ENCODE data around the gene CXCL11. TPM values are rescaled to one million over a fixed set of nuclear protein-coding genes. Genes with fewer than 3 reads are reported as not detected.
A peak's percentile ranks its signal among the peaks of the same experiment; 100 is the strongest.

Gene CXCL11
- total RNA-seq, 1 donor from 2014 or later = not detected

GRCh38 chr4:75992462-75992861 is 43.4 kb downstream of the CXCL11 start:
- Mint-ChIP-seq H3K9me3 (ENCODE audit: low read depth) (peaks cover 4% of the 10 kb centered on the region), H3K36me3 (ENCODE audit: low read depth) (peaks cover 1% of the 10 kb centered on the region), H3K27ac (ENCODE audit: unreplicated experiment) (no peak overlapping the region), H3K4me3 (ENCODE audit: unreplicated experiment) (no peak overlapping the region), H3K4me1 (ENCODE audit: low read depth) (peaks cover 25% of the 10 kb centered on the region), H3K27me3 (ENCODE audit: low read depth) (peaks cover 10% of the 10 kb centered on the region)
- no peak for DNase-seq (ENCODE audit: low spot score)
- TF ChIP-seq, protein P1, sequence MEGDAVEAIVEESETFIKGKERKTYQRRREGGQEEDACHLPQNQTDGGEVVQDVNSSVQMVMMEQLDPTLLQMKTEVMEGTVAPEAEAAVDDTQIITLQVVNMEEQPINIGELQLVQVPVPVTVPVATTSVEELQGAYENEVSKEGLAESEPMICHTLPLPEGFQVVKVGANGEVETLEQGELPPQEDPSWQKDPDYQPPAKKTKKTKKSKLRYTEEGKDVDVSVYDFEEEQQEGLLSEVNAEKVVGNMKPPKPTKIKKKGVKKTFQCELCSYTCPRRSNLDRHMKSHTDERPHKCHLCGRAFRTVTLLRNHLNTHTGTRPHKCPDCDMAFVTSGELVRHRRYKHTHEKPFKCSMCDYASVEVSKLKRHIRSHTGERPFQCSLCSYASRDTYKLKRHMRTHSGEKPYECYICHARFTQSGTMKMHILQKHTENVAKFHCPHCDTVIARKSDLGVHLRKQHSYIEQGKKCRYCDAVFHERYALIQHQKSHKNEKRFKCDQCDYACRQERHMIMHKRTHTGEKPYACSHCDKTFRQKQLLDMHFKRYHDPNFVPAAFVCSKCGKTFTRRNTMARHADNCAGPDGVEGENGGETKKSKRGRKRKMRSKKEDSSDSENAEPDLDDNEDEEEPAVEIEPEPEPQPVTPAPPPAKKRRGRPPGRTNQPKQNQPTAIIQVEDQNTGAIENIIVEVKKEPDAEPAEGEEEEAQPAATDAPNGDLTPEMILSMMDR (IDR thresholded peaks at IDR 0.05) = no peak

GRCh38 chr4:75989846-75990528 is 45.9 kb downstream of the CXCL11 start:
- DNase-seq (ENCODE audit: low spot score) = no peak
- Mint-ChIP-seq H3K4me3 (ENCODE audit: unreplicated experiment) (peak overlapping the region; percentile 90), H3K27ac (ENCODE audit: unreplicated experiment) (peak overlapping the region; percentile 88), H3K4me1 (ENCODE audit: low read depth) (peaks cover 30% of the 10 kb centered on the region), H3K27me3 (ENCODE audit: low read depth) (peaks cover 8% of the 10 kb centered on the region), H3K9me3 (ENCODE audit: low read depth) (peaks cover 4% of the 10 kb centered on the region), H3K36me3 (ENCODE audit: low read depth) (peaks cover 1% of the 10 kb centered on the region)
- TF ChIP-seq, protein P1 (IDR thresholded peaks at IDR 0.05) = no peak

GRCh38 chr4:75985116-75985515 is 50.8 kb downstream of the CXCL11 start:
- H3K4me1 Mint-ChIP-seq (ENCODE audit: low read depth) = peaks cover 26% of the 10 kb centered on the region
- H3K4me3 Mint-ChIP-seq (ENCODE audit: unreplicated experiment) = no peak overlapping the region
- H3K36me3 Mint-ChIP-seq (ENCODE audit: low read depth) = peaks cover 9% of the 10 kb centered on the region
- peaks cover 4% of the 10 kb centered on the region for H3K9me3 Mint-ChIP-seq (ENCODE audit: low read depth)
- no peak for DNase-seq (ENCODE audit: low spot score)
- TF ChIP-seq, protein P1 (IDR thresholded peaks at IDR 0.05) = no peak
- H3K27ac Mint-ChIP-seq (ENCODE audit: unreplicated experiment) = no peak overlapping the region
- no peaks in the 10 kb centered on the region for H3K27me3 Mint-ChIP-seq (ENCODE audit: low read depth)

Other genes with a start within 250 kb of the CXCL11 start
- not detected in 3 replicates for gene PPEF2, start 133.6 kb downstream of the CXCL11 start, total RNA-seq
- gene NAAA, start 95.1 kb downstream of the CXCL11 start, total RNA-seq = 18.3 to 19.2 TPM (median 18.6 TPM) in 3 replicates
- 37.2 to 39.5 TPM (median 38.9 TPM) in 3 replicates for gene SDAD1, start 45.1 kb downstream of the CXCL11 start, total RNA-seq
- not detected in 3 replicates for gene CXCL9, start 28.6 kb downstream of the CXCL11 start, total RNA-seq
- not detected in 3 replicates for gene CXCL10, start 12.6 kb downstream of the CXCL11 start, total RNA-seq
- gene ART3, start 38.6 kb upstream of the CXCL11 start, total RNA-seq = 0.40 to 0.41 TPM in 2 of 3 replicates, not detected in the other
- gene NUP54, start 112.3 kb upstream of the CXCL11 start, total RNA-seq = 26.1 to 41.5 TPM (median 27.3 TPM) in 3 replicates
- 145 to 165 TPM (median 155 TPM) in 3 replicates for gene SCARB2, start 177.8 kb upstream of the CXCL11 start, total RNA-seq
- 0.73 to 1.2 TPM (median 0.92 TPM) in 3 replicates for gene FAM47E, start 215.7 kb upstream of the CXCL11 start, total RNA-seq

All from chondrocyte (in vitro differentiated cells).